ENCODE results near the gene SHISA5.

SHISA5 gene

DNA sequence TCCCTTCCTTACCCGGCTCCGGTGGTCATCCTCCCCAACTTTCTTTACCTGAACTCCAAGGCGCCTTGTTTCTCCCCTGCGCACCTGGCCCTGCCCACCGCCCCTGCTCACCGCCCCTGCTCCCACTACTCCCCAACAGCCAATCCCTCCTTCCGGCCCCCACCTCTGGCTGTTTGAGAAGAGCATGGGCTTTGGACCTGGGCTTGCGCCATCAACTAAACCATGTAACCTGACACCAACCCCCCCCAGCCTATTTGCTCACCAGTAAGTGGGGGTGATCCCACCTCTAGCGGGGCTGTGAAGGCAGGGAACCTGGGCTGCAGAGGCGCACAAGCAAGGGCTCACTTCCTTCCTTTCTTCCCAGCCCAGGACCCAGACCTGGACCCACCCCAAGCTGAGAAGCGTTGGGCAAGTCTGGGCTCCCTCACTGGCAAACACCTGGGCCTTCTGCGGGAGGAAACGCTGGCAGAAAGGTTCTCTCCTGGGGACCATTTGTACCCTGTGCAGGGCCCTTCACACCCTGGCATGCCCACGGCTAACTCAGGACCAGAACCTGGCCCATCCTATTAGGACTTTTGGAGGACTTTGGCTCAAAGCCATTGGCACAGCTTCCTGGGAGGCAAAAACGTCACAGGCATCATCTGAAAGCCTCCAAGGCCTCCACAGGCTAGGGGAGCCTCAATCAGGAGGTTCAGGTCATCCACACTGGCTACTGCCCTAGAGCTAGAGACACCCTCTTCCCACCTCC, 73.8 kb downstream of the SHISA5 start, which contains the start of gene PLXNB1:
PLXNB1 (minus strand) TSS at position 127 of the 748 bp plus-strand sequence. CDS start 5,475 bp downstream, outside the sequence.
- DNase-seq, result no peak

DNA sequence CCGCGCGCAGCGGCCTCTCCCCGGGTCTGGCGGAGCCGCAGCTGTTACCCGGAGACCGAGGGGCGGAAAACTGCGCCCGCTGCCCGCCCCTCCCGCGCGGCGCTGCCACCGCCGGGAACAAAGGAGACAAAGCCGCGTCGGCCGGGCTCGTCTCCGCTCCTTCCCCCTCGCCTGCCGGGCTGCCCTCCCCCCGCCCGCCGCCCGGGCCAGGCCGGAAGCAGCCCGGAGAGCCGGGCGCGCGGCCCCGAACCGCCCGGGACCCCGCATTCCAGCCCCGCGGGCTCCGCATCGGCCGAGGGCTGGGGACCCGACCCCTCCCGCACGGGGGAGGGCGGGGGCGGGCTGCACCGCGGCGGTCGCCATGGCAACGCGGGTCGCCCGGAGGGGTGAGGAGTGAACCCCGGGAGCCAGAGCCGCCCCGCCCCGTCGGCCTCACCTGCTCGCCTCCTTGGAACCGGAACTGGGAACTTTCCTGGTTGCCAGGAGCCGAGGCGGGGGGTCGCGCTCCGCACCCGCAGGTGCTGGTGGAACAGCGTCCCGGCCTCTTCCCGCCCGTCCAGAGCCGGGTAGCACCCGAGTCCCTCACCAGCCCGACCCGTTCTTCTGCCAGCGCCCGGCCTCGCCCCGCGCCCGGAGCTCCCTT, 74.5 kb downstream of the SHISA5 start:
- DNase-seq, result peak; percentile 47 to 74 (median 59)

GRCh38 chr3:48428572-48429316, 75.2 kb downstream of the SHISA5 start:
- DNase-seq, result peak in 1 of 4 experiments; percentile 7

GRCh38 chr3:48428088-48428571, 75.8 kb downstream of the SHISA5 start:
- DNase-seq, result no peak

GRCh38 chr3:48427630-48427962, 76.4 kb downstream of the SHISA5 start:
- DNase-seq, result no peak

DNA sequence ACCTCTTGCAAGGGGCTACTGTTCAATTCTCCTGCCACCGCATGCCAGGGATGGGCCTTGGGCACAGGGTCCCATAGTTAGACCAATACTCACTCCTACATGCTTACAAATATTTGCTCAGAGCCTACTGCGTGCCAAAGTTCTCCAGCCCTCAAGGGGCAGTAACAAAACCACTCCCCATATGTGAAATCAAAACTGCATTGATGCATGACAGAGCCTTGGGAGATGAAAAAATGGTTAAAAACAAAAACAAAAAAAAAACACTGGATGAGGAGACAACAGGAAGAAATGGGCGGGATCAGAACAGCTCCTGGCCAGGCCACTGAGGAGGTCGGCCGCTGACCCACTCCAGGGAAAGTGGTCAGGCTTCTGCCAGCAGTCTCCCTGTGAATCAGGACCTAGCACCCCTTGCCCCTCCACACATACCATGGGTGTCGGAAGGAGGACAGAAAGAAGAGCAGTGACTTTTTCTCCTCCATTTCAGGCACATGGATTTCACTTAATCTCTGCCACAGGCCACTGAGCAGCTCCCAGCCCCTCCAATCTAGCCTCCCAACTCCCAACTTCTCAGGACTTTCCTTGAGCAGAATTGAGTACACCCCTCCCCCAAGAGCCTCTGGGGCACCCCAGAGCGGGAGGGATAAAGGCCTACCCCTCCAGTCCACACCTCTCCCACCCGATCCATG, 76.9 kb downstream of the SHISA5 start:
- no peak for DNase-seq

- DNase-seq, result no peak
Observed at GRCh38 chr3:48426401-48426909, 77.5 kb downstream of the SHISA5 start.

DNA sequence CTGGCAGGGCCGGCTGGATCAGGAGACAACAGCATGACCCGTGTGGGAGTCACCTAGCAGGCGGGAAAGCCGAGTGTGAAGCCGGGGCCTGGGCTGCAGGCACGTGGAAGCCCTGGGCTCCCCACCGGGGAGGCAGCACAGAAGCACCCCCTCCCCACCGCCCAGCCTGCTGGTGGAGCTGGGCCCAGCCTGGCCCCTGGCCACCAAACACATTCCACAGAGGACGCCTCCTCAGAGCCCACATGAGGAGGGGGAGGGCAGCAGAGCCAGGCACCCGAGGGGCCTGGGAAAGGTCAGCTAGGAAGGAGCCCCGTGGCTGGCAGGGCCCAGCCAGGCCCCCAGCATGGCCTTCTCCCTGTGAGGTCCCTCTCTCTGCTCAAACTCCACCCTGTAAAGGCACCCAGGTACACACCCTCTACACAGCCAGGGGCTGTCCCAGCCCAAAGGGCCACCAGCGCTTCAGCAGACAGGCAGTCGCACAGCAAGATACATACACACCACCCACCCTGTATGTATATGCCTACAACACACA, 78.6 kb downstream of the SHISA5 start:
- no peak for DNase-seq

GRCh38 chr3:48423883-48424695, 79.9 kb downstream of the SHISA5 start:
- DNase-seq, result peak in 2 of 4 experiments; percentile 14 to 30

- DNase-seq, result no peak
Observed at GRCh38 chr3:48423241-48423882, 80.6 kb downstream of the SHISA5 start.

DNA sequence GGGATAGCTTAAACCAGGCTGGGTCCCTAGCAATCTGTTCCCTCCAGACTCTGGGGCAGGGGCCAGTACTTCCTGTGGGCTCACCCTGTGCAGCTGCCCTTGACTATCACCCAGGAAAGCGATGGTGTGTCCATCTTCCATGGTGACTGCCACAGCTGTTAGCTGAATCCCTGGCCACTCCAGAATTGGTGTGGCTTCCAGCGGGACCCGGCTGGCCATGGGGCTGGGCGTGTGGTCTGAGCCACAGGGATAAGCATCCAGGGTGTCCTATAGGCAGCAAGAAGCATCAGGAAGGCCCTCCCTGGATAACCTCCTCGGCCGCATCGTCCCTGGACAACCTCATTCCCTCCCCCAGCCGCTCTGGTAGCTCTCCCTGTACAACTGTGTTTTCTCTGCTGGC, 81.3 kb downstream of the SHISA5 start:
- DNase-seq, result no peak

- DNase-seq, result no peak
Observed at GRCh38 chr3:48422272-48422671, 81.7 kb downstream of the SHISA5 start.

DNA sequence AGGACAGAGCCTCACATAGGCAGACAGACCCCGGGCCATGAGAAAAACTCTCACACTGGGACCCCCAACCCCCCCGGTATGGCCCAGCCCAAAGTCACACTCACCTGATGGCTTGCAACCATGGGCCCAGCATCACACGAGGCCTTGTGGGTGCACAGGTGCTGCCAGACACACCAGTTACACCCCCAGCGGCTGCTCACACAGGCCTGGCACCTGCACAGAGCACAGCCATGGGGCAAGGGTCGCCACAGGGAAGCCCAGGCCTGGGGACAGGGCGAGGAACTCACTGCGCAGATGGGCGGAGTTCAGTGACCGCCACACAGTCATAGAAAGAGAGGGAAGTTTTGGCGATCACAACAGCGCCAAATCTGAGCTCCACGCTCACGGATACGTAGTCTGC, 83.4 kb downstream of the SHISA5 start:
- DNase-seq, result no peak

DNA sequence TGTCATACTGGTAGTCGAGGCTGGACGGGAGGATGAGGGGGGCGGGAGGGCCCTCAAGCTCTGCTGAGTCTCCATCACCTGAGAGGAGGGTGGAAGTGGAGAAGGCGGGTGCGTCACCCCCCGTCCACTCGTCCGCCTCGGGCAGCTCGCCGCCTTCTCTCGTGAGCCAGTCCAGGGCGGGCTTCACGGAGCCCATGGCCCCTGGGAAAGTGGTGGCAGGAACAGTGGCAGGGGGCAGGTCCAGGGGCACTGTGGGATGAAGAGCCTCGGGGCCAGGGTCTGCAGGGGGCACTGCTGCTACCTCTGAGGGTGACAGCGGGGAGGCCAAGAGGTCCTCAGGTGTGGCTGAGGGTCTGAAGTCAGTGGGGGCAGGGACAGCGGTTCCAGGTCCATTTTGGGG, 84.4 kb downstream of the SHISA5 start:
- DNase-seq, result no peak

GRCh38 chr3:48419149-48419548, 84.8 kb downstream of the SHISA5 start:
- DNase-seq, result no peak

GRCh38 chr3:48418651-48419050, 85.3 kb downstream of the SHISA5 start:
- no peak for DNase-seq

- DNase-seq, result no peak
Observed at GRCh38 chr3:48418140-48418539, 85.8 kb downstream of the SHISA5 start.

All from suppressor macrophage (primary cell).